ENCODE measurements around the gene GRIN1.
A peak's percentile ranks its signal among the peaks of the same experiment; 100 is the strongest.

Gene GRIN1

GRCh38 chr9:137159105-137160053 is 20.4 kb downstream of the GRIN1 start:
- H2AFZ ChIP-seq (ENCODE audit: low read length): no peak overlapping the region
- DNase-seq (ENCODE audit: low spot score): no peak
- peak overlapping the region in 1 of 2 donors; percentile 45 for H3K4me3 ChIP-seq (ENCODE audit: low read length in 2 of 2)
- no peak overlapping the region for H4K8ac ChIP-seq (ENCODE audit: low read depth, low read length)
- H2BK15ac ChIP-seq (ENCODE audit: low read length): no peak overlapping the region
- H3K4me2 ChIP-seq (ENCODE audit: insufficient read depth, low read length, poor library complexity, severe bottlenecking): no peak overlapping the region
- H3K27ac ChIP-seq (replicated peaks; ENCODE audit: low read length): no peak overlapping the region
- H3K4me1 ChIP-seq (ENCODE audit: control insufficient read depth in 2 of 2, insufficient read depth in 1 of 2, low read depth in 1 of 2, low read length in 2 of 2): peaks cover 8% of the 10 kb centered on the region in 2 donors
- WGBS, 2 donors (ENCODE audit: extremely low coverage in 2 of 2, insufficient read length in 2 of 2, insufficient replicate concordance in 1 of 2): no CpG with 5 or more reads among the region's 14 CpGs
- no peak overlapping the region for H2BK12ac ChIP-seq (ENCODE audit: low read length)
- H3K9me3 ChIP-seq (replicated peaks in 1 of 2; ENCODE audit: control insufficient read depth in 2 of 2, insufficient read depth in 1 of 2, low read depth in 1 of 2, low read length in 2 of 2): peaks cover 0 to 9% of the 10 kb centered on the region in 2 donors
- no peak overlapping the region for H2BK120ac ChIP-seq (ENCODE audit: low read depth, low read length)
- H2BK5ac ChIP-seq (ENCODE audit: low read length): no peak overlapping the region
- H3K14ac ChIP-seq (ENCODE audit: low read length): no peak overlapping the region
- peaks cover 27 to 92% (median 91%) of the 10 kb centered on the region in 3 experiments for H3K27me3 ChIP-seq (ENCODE audit: control insufficient read depth in 3 of 3, insufficient read depth in 3 of 3, low read depth in 1 of 3, low read length in 3 of 3)
- H3K79me1 ChIP-seq (ENCODE audit: low read depth, low read length): peaks cover 3% of the 10 kb centered on the region
- H3K36me3 ChIP-seq (replicated peaks in 1 of 2; ENCODE audit: control insufficient read depth in 2 of 2, insufficient read depth in 2 of 2, low read length in 2 of 2): no peaks in the 10 kb centered on the region
- H2AK5ac ChIP-seq (ENCODE audit: low read depth, low read length): no peak overlapping the region
- no peak overlapping the region for H4K91ac ChIP-seq (ENCODE audit: low read depth, low read length, poor library complexity)
- H3K23ac ChIP-seq (ENCODE audit: low read depth, low read length, poor library complexity): peak overlapping the region; percentile 65
- H3K4ac ChIP-seq (ENCODE audit: low read length): no peak overlapping the region
- no peak overlapping the region for H3K18ac ChIP-seq (ENCODE audit: low read length)
- H3K9ac ChIP-seq (ENCODE audit: low read depth, low read length, poor library complexity): no peak overlapping the region

- peaks cover 3% of the 10 kb centered on the region for H3K79me1 ChIP-seq (ENCODE audit: low read depth, low read length)
- peak overlapping the region; percentile 65 for H3K23ac ChIP-seq (ENCODE audit: low read depth, low read length, poor library complexity)
- no peak overlapping the region for H2AFZ ChIP-seq (ENCODE audit: low read length)
- peak overlapping the region; percentile 17 for H4K8ac ChIP-seq (ENCODE audit: low read depth, low read length)
- no peak overlapping the region for H3K14ac ChIP-seq (ENCODE audit: low read length)
- no peak overlapping the region for H3K4ac ChIP-seq (ENCODE audit: low read length)
- no peak overlapping the region for H3K27ac ChIP-seq (replicated peaks; ENCODE audit: low read length)
- no peak overlapping the region for H3K4me3 ChIP-seq (ENCODE audit: low read length in 2 of 2)
- H2BK15ac ChIP-seq (ENCODE audit: low read length): no peak overlapping the region
- H3K9me3 ChIP-seq (replicated peaks in 1 of 2; ENCODE audit: control insufficient read depth in 2 of 2, insufficient read depth in 1 of 2, low read depth in 1 of 2, low read length in 2 of 2): peaks cover 0 to 9% of the 10 kb centered on the region in 2 donors
- H3K9ac ChIP-seq (ENCODE audit: low read depth, low read length, poor library complexity): no peak overlapping the region
- H2BK12ac ChIP-seq (ENCODE audit: low read length): no peak overlapping the region
- H2BK120ac ChIP-seq (ENCODE audit: low read depth, low read length): no peak overlapping the region
- DNase-seq (ENCODE audit: low spot score): no peak
- no peak overlapping the region for H3K4me2 ChIP-seq (ENCODE audit: insufficient read depth, low read length, poor library complexity, severe bottlenecking)
- H2AK5ac ChIP-seq (ENCODE audit: low read depth, low read length): no peak overlapping the region
- no peaks in the 10 kb centered on the region for H3K36me3 ChIP-seq (replicated peaks in 1 of 2; ENCODE audit: control insufficient read depth in 2 of 2, insufficient read depth in 2 of 2, low read length in 2 of 2)
- peaks cover 27 to 93% (median 92%) of the 10 kb centered on the region in 3 experiments for H3K27me3 ChIP-seq (ENCODE audit: control insufficient read depth in 3 of 3, insufficient read depth in 3 of 3, low read depth in 1 of 3, low read length in 3 of 3)
- H2BK5ac ChIP-seq (ENCODE audit: low read length): no peak overlapping the region
- no CpG with 5 or more reads among the region's 17 CpGs for WGBS, 2 donors (ENCODE audit: extremely low coverage in 2 of 2, insufficient read length in 2 of 2, insufficient replicate concordance in 1 of 2)
- H3K18ac ChIP-seq (ENCODE audit: low read length): no peak overlapping the region
- no peak overlapping the region for H4K91ac ChIP-seq (ENCODE audit: low read depth, low read length, poor library complexity)
- peaks cover 8% of the 10 kb centered on the region in 2 donors for H3K4me1 ChIP-seq (ENCODE audit: control insufficient read depth in 2 of 2, insufficient read depth in 1 of 2, low read depth in 1 of 2, low read length in 2 of 2)
These were observed 21.1 kb downstream of the GRIN1 start for GRCh38 chr9:137160054-137160425.

DNA sequence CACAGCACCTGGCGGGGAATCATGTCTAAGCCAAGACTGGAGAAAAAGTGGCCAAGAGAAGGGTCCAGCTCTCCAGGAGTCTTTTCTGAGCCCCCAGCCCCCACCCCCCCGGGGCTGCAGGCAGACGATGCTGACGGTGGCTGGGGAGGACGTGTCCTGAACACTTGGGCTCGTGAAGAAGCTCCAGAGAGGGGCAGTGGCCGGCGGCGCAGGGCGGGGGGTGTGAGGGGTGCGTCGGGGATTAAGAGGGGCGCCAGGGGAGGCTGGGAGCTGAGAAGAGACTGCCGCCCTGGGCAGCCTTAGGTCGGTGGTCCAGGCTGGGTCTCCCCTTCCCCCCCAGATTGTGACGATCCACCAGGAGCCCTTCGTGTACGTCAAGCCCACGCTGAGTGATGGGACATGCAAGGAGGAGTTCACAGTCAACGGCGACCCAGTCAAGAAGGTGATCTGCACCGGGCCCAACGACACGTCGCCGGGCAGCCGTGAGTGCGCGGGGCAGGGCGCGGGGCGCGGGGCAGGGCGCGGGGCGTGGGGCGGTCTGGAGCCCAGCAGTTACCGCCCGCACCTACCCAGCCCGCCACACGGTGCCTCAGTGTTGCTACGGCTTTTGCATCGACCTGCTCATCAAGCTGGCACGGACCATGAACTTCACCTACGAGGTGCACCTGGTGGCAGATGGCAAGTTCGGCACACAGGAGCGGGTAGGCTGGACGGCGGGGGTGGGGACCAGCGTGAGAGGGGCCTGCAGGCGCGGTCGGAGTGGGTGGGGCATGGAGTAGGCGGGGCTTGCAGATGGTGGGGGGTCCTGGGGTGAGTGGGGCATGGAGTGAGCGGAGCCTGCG is 22.0 kb downstream of the GRIN1 start:
- no peak overlapping the region for H2BK5ac ChIP-seq (ENCODE audit: low read length)
- no peak overlapping the region for H3K4ac ChIP-seq (ENCODE audit: low read length)
- H3K18ac ChIP-seq (ENCODE audit: low read length): peak overlapping the region; percentile 64
- no peak overlapping the region for H3K4me2 ChIP-seq (ENCODE audit: insufficient read depth, low read length, poor library complexity, severe bottlenecking)
- H3K27ac ChIP-seq (replicated peaks; ENCODE audit: low read length): no peak overlapping the region
- no peak for DNase-seq (ENCODE audit: low spot score)
- H3K14ac ChIP-seq (ENCODE audit: low read length): peak overlapping the region; percentile 94
- H2BK15ac ChIP-seq (ENCODE audit: low read length): no peak overlapping the region
- no peak overlapping the region for H2BK120ac ChIP-seq (ENCODE audit: low read depth, low read length)
- H3K4me3 ChIP-seq (ENCODE audit: low read length in 2 of 2): no peak overlapping the region
- no peak overlapping the region for H2AK5ac ChIP-seq (ENCODE audit: low read depth, low read length)
- no CpG with 5 or more reads among the region's 56 CpGs for WGBS, 2 donors (ENCODE audit: extremely low coverage in 2 of 2, insufficient read length in 2 of 2, insufficient replicate concordance in 1 of 2)
- no peaks in the 10 kb centered on the region for H3K36me3 ChIP-seq (replicated peaks in 1 of 2; ENCODE audit: control insufficient read depth in 2 of 2, insufficient read depth in 2 of 2, low read length in 2 of 2)
- peak overlapping the region; percentile 60 for H3K9ac ChIP-seq (ENCODE audit: low read depth, low read length, poor library complexity)
- H2AFZ ChIP-seq (ENCODE audit: low read length): no peak overlapping the region
- peaks cover 3% of the 10 kb centered on the region for H3K79me1 ChIP-seq (ENCODE audit: low read depth, low read length)
- H2BK12ac ChIP-seq (ENCODE audit: low read length): no peak overlapping the region
- peaks cover 27 to 92% (median 91%) of the 10 kb centered on the region in 3 experiments for H3K27me3 ChIP-seq (ENCODE audit: control insufficient read depth in 3 of 3, insufficient read depth in 3 of 3, low read depth in 1 of 3, low read length in 3 of 3)
- peaks cover 8% of the 10 kb centered on the region in 2 donors for H3K4me1 ChIP-seq (ENCODE audit: control insufficient read depth in 2 of 2, insufficient read depth in 1 of 2, low read depth in 1 of 2, low read length in 2 of 2)
- peaks cover 0 to 9% of the 10 kb centered on the region in 2 donors for H3K9me3 ChIP-seq (replicated peaks in 1 of 2; ENCODE audit: control insufficient read depth in 2 of 2, insufficient read depth in 1 of 2, low read depth in 1 of 2, low read length in 2 of 2)
- peak overlapping the region; percentile 98 for H3K23ac ChIP-seq (ENCODE audit: low read depth, low read length, poor library complexity)
- H4K8ac ChIP-seq (ENCODE audit: low read depth, low read length): no peak overlapping the region
- H4K91ac ChIP-seq (ENCODE audit: low read depth, low read length, poor library complexity): no peak overlapping the region

Measured in neuronal stem cell (in vitro differentiated cells).